ENCODE measurements around the gene LRMDA.

LRMDA gene

GRCh38 chr10:76331742-76332141 is 900.3 kb downstream of the LRMDA start:
- no peaks in the 10 kb centered on the region for H3K27me3 ChIP-seq (ENCODE audit: low read depth, low read length)
- no peak overlapping the region for H2AFZ ChIP-seq (ENCODE audit: low read depth, low read length)
- no peak overlapping the region for H3K27ac ChIP-seq (ENCODE audit: low read length)
- no peaks in the 10 kb centered on the region for H3K9me3 ChIP-seq (ENCODE audit: insufficient read depth, low read length)
- no peaks in the 10 kb centered on the region for H3K79me2 ChIP-seq (ENCODE audit: low read length)
- no peak for TF ChIP-seq EZH2phosphoT487 (IDR thresholded peaks at IDR 0.05; ENCODE audit: low read depth)
- TF ChIP-seq CTCF (IDR thresholded peaks at IDR 0.05; ENCODE audit: low read depth, low read length): no peak
- no peaks in the 10 kb centered on the region for H3K36me3 ChIP-seq (replicated peaks; ENCODE audit: low read depth, low read length)
- no peak overlapping the region for H3K4me2 ChIP-seq (ENCODE audit: low read length)
- H3K9ac ChIP-seq (ENCODE audit: low read length): no peak overlapping the region
- H4K20me1 ChIP-seq (ENCODE audit: insufficient read depth, low read length): no peaks in the 10 kb centered on the region
- no peak overlapping the region for H3K4me3 ChIP-seq (ENCODE audit: low read length)
- no peaks in the 10 kb centered on the region for H3K4me1 ChIP-seq (ENCODE audit: low read length)

GRCh38 chr10:76333326-76333725 is 901.9 kb downstream of the LRMDA start:
- Histone ChIP-seq H3K27ac (ENCODE audit: low read length) (no peak overlapping the region), H3K27me3 (ENCODE audit: low read depth, low read length) (no peaks in the 10 kb centered on the region), H4K20me1 (ENCODE audit: insufficient read depth, low read length) (no peaks in the 10 kb centered on the region), H3K4me2 (ENCODE audit: low read length) (no peak overlapping the region), H2AFZ (ENCODE audit: low read depth, low read length) (no peak overlapping the region), H3K9me3 (ENCODE audit: insufficient read depth, low read length) (no peaks in the 10 kb centered on the region), H3K4me1 (ENCODE audit: low read length) (no peaks in the 10 kb centered on the region), H3K36me3 (replicated peaks; ENCODE audit: low read depth, low read length) (no peaks in the 10 kb centered on the region), H3K9ac (ENCODE audit: low read length) (no peak overlapping the region), H3K4me3 (ENCODE audit: low read length) (no peak overlapping the region), H3K79me2 (ENCODE audit: low read length) (no peaks in the 10 kb centered on the region)
- TF ChIP-seq EZH2phosphoT487 (IDR thresholded peaks at IDR 0.05; ENCODE audit: low read depth) (no peak), CTCF (IDR thresholded peaks at IDR 0.05; ENCODE audit: low read depth, low read length) (no peak)

- Histone ChIP-seq H3K27ac (ENCODE audit: low read length) (no peak overlapping the region), H4K20me1 (ENCODE audit: insufficient read depth, low read length) (no peaks in the 10 kb centered on the region), H3K27me3 (ENCODE audit: low read depth, low read length) (no peaks in the 10 kb centered on the region), H2AFZ (ENCODE audit: low read depth, low read length) (no peak overlapping the region), H3K36me3 (replicated peaks; ENCODE audit: low read depth, low read length) (no peaks in the 10 kb centered on the region), H3K9ac (ENCODE audit: low read length) (no peak overlapping the region), H3K4me1 (ENCODE audit: low read length) (no peaks in the 10 kb centered on the region), H3K4me2 (ENCODE audit: low read length) (no peak overlapping the region), H3K9me3 (ENCODE audit: insufficient read depth, low read length) (no peaks in the 10 kb centered on the region), H3K4me3 (ENCODE audit: low read length) (no peak overlapping the region), H3K79me2 (ENCODE audit: low read length) (no peaks in the 10 kb centered on the region)
- TF ChIP-seq CTCF (IDR thresholded peaks at IDR 0.05; ENCODE audit: low read depth, low read length) (no peak), EZH2phosphoT487 (IDR thresholded peaks at IDR 0.05; ENCODE audit: low read depth) (no peak)
Observed at GRCh38 chr10:76333796-76334195, 902.4 kb downstream of the LRMDA start.

- Histone ChIP-seq H3K4me3 (ENCODE audit: low read length) (no peak overlapping the region), H3K9ac (ENCODE audit: low read length) (no peak overlapping the region), H3K79me2 (ENCODE audit: low read length) (no peaks in the 10 kb centered on the region), H3K36me3 (replicated peaks; ENCODE audit: low read depth, low read length) (no peaks in the 10 kb centered on the region), H4K20me1 (ENCODE audit: insufficient read depth, low read length) (no peaks in the 10 kb centered on the region), H3K4me1 (ENCODE audit: low read length) (no peaks in the 10 kb centered on the region), H3K4me2 (ENCODE audit: low read length) (no peak overlapping the region), H3K9me3 (ENCODE audit: insufficient read depth, low read length) (no peaks in the 10 kb centered on the region), H3K27me3 (ENCODE audit: low read depth, low read length) (no peaks in the 10 kb centered on the region), H2AFZ (ENCODE audit: low read depth, low read length) (no peak overlapping the region), H3K27ac (ENCODE audit: low read length) (no peak overlapping the region)
- TF ChIP-seq EZH2phosphoT487 (IDR thresholded peaks at IDR 0.05; ENCODE audit: low read depth) (no peak), CTCF (IDR thresholded peaks at IDR 0.05; ENCODE audit: low read depth, low read length) (no peak)
Observed at GRCh38 chr10:76334255-76334654, 902.8 kb downstream of the LRMDA start.

All from OCI-LY3 (cell line).